Activated CD4-positive, alpha-beta T cell treated with anti-CD3 and anti-CD28 coated beads for 1 hour (primary cell): ENCODE data around the gene ZNF10.

Experiments used
- DNase-seq: peaks from one replicate; pipeline ENCODE4 v3.0.0-alpha.2; 2020

The ZNF10 gene

GRCh38 chr12:133130038-133130807 lies at the start of gene ZNF10, which contains the start of gene ZNF891:
TSS of gene ZNF10 (plus strand) at chr12:133130627. CDS start at chr12:133144493, 13,866 bp downstream.
TSS of gene ZNF891 (minus strand) at chr12:133130274. CDS start at chr12:133121918, 8,356 bp downstream.
- DNase-seq = peak; percentile 95

- DNase-seq = no peak
These were observed 49.2 kb upstream of the ZNF10 start for GRCh38 chr12:133081159-133081780.

GRCh38 chr12:133083345-133083744 lies 47.1 kb upstream of the ZNF10 start:
- DNase-seq = no peak

- DNase-seq = no peak
These were observed 24.8 kb upstream of the ZNF10 start for GRCh38 chr12:133105620-133106019.

- no peak for DNase-seq
These were observed 24.2 kb upstream of the ZNF10 start for GRCh38 chr12:133106253-133106652.

GRCh38 chr12:133107121-133107520 lies 23.3 kb upstream of the ZNF10 start:
- DNase-seq = no peak

GRCh38 chr12:133108150-133108549 lies 22.3 kb upstream of the ZNF10 start:
- DNase-seq = no peak

GRCh38 chr12:133120385-133121191 lies 9.8 kb upstream of the ZNF10 start:
- no peak for DNase-seq

GRCh38 chr12:133124674-133125073 lies 5.8 kb upstream of the ZNF10 start:
- DNase-seq = no peak

GRCh38 chr12:133129368-133130037 lies 924 bp upstream of the ZNF10 start:
- DNase-seq = no peak

- DNase-seq = no peak
These were observed 341 bp downstream of the ZNF10 start for GRCh38 chr12:133130808-133131128.

- DNase-seq = no peak
These were observed 5.3 kb downstream of the ZNF10 start for GRCh38 chr12:133135747-133136146.

- DNase-seq = no peak
These were observed 15.6 kb downstream of the ZNF10 start for GRCh38 chr12:133145981-133146380.

- no peak for DNase-seq
These were observed 25.8 kb downstream of the ZNF10 start for GRCh38 chr12:133156125-133156690.

- DNase-seq = no peak
These were observed 35.3 kb downstream of the ZNF10 start for GRCh38 chr12:133165776-133166175.

GRCh38 chr12:133172491-133172890 lies 42.1 kb downstream of the ZNF10 start:
- DNase-seq = no peak

- DNase-seq = no peak
These were observed 44.5 kb downstream of the ZNF10 start for GRCh38 chr12:133174901-133175300.

- DNase-seq = no peak
These were observed 50.2 kb downstream of the ZNF10 start for GRCh38 chr12:133180669-133181068.

- DNase-seq = peak; percentile 79
These were observed 51.0 kb downstream of the ZNF10 start, which contains the start of gene ZNF268 for GRCh38 chr12:133181238-133181959. TSS of gene ZNF268 (plus strand) at chr12:133181495. CDS start at chr12:133181998, 503 bp downstream.

GRCh38 chr12:133190176-133190575 lies 59.7 kb downstream of the ZNF10 start:
- DNase-seq = no peak

GRCh38 chr12:133192847-133193246 lies 62.4 kb downstream of the ZNF10 start:
- no peak for DNase-seq

- DNase-seq = no peak
These were observed 71.5 kb downstream of the ZNF10 start for GRCh38 chr12:133201888-133202287.
